ENCODE results near the gene LSM11.
A peak's percentile ranks its signal among the peaks of the same experiment; 100 is the strongest.

Gene LSM11

DNA sequence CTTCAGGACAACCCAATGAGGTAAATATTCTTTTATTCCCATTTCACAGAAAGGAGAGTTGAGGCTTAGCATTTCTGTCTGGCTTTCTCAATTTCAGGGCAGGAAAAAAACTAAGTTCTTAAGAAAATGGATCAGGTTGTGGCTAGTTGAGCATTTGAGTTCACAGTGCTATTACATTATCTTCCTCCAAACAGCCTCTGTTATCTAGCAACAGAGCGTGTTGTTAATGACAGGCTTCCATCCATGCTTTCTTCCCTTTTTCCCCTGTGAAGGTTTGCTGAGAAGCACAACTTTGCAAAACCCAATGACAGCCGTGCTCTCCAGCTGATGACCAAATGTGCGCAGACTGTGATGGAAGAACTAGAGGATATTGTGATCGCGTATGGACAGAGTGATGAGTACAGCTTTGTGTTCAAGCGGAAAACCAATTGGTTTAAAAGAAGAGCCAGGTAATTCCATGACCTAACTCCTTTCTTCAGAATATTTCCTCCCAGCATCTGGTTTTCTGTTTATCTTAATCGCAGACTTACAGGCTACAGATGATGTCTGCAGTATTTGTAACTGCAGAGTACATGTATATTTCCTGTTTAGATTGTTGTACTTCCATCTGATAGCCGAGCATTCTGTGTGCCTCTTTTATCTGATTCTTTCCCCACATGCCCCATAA is 10.8 kb upstream of the LSM11 start:
- no peak for DNase-seq (ENCODE audit: low read depth, low spot score)

DNA sequence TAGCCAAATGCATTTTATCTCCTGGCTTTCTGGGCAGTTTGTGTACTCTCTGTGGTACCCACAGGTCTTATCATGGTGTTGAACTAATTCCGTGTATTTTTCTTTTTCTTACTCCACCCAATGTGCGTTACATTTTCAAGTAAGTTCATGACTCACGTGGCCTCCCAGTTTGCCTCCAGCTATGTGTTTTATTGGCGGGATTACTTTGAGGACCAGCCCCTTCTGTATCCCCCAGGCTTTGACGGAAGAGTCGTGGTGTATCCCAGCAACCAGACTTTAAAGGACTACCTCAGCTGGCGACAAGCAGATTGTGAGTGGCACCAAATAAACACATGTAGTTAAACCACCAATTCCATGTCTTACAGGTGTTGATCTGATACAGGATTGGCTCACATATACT is 9.1 kb upstream of the LSM11 start:
- DNase-seq (ENCODE audit: low read depth, low spot score): no peak

DNA sequence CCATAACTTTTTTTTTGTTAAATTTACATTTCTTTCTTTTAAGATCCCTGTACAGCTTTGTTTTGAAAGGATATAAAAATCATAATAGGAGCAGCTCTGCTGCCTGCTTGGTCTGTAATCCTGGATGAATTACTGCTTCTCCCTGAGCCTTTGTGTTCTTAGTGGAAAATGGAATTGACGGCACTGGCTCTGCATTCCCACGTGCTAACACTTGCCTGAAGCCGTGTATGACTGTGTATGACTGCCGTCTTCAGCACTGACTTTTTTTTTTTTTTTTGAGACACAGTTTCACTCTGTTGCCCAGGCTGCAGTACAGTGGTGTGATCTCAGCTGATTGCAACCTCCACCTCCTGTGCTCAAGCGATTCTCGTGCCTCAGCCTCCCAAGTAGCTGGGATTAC is 7.5 kb upstream of the LSM11 start:
- no peak for DNase-seq (ENCODE audit: low read depth, low spot score)

DNA sequence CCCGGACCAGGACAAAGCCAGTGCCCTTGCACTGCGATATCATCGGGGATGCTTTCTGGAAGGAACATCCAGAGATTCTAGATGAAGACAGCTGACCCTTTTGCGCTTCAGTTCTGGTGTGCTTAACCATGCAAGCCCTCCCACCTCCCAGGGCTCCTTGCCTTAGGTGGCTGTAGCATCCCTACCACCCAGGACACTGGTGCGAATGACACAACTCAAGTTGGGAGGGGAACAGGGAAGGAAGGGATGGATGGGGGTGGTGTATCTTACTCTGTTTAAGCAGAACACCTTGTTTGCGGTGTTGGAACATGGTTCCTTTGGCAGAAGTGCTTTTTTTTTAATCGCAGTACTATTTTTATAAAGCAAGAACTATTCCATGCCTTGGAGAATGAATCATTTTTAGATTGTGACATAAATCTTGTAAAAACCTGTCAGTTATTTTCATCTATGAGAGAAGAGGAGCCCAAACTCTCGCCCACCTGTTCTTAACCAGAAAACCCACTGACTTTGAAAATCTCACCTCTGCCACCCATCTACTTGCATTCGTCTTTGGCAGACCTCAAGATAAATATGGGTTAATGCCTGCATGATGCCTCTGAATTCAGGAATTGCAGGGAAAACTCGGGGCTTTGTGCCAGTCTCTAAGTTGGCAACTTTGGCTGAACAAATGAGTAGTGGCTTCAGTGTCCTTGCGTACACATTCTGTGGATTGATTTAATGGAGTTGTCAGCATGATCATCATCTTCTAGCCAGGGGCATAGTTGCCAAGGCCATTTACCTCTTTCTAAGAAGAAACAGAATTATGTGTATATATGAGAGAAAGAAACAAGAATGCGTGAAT is 3.9 kb upstream of the LSM11 start:
- DNase-seq (ENCODE audit: low read depth, low spot score): no peak

DNA sequence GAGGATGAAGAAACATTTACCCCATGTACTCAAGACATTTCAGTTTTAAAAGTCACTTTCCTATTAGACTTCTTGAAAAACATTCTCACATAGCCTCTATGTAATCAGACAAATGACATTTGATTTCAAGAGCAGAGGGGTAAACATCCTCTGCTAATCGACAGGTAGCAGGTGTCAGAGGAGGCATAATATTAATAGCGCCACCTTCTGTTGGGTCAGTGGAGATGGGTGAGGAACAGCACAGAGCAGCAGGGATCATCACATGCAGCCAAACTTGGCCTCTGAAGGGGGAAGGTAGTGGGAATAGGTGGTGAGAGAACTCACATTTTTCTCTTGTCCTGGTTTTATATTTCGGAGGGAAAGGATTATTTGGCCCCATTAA is 3.3 kb upstream of the LSM11 start:
- peak; percentile 22 for DNase-seq (ENCODE audit: low read depth, low spot score)

- no peak for DNase-seq (ENCODE audit: low read depth, low spot score)
Measured at GRCh38 chr5:157741131-157741530, 2.4 kb upstream of the LSM11 start.

DNA sequence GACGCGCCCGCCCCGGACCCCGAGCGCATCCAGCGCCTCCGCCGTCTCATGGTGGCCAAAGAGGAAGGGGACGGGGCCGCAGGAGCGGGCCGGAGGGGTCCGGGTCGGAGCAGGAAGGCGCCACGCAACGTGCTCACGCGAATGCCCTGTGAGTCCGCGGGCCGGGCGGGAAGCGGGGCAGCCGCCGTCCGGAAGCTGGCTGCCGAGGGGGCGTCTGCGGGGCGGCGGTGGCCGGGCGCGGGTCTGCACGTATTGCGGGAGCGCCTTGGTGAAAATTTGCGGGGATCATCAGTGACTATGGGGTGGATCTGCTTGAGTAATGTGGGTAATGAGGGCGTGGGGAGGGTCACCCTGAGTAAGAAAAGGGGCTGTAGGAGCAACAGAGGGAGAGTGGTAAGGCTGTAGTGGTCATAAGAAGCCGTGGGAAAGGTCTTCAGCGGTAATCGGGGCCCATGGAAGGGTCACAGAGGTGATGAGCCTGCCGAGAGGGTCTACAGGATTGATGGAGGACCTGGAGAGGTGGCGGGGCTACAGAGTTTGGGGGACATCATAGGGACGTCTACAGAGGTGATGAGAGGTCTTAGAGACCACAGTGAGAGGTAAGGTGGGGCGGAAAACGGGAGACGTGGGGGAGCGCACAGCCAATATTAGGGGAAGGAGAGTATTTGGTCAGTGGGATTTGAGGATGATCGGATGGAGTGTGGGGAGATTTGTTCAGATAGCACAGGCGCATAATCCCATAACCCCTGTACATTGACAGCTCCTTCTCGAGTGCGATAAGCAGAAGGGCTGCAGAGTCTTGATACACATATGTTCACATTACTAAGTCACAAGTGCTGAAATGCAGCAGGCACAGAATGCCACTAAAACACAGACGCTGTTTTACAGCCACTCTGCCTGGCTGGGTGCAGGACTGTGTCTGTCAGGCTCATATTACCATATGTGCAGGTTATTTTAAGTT is 819 bp downstream of the LSM11 start:
- peak; percentile 41 for DNase-seq (ENCODE audit: low read depth, low spot score)

- DNase-seq (ENCODE audit: low read depth, low spot score): no peak
Measured at GRCh38 chr5:157745041-157745456, 1.5 kb downstream of the LSM11 start.

- DNase-seq (ENCODE audit: low read depth, low spot score): no peak
Measured at GRCh38 chr5:157747173-157747740, 3.7 kb downstream of the LSM11 start.

DNA sequence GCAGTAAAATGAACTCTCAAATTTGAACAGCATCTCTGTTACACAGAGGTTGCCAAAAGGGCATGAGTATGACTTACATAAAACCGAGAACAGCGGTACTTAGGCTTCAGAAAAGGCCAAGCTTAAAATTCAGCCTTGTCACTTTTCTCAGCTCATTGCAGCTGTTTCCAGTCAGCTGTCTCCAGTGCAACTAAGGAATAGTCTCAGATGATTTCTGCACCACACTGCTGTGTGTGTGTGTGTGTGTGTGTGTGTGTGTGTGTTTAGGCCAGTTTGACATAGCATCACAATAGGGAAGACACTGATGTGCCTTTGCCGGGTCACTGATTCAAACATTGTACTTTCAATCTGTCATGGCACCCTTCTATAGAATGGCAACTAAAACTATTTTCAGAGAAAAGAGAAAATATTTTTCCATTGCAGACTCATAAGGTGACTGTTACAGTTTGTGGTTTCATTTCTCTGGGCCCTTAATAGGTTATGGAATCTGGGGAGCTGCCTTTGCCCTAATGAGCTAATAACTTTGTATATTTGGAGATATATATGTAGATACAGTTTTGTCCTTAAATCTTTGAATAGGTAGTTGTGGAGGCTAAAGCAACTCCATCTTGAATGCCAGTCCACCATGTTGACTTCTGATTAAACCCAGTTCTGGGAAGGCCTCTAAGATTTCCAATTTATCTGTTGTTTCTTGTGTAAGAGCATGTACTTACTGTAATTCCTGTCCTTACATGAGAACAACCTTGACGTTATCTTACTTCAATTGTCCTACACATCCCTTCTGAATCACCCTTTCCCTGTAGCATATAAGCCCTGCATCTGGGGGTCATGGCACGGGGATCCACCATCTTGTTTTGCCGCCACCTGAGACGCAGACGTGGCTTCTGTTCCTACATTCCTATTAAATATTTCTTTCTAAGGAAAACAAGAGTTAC is 4.5 kb downstream of the LSM11 start:
- no peak for DNase-seq (ENCODE audit: low read depth, low spot score)

DNA sequence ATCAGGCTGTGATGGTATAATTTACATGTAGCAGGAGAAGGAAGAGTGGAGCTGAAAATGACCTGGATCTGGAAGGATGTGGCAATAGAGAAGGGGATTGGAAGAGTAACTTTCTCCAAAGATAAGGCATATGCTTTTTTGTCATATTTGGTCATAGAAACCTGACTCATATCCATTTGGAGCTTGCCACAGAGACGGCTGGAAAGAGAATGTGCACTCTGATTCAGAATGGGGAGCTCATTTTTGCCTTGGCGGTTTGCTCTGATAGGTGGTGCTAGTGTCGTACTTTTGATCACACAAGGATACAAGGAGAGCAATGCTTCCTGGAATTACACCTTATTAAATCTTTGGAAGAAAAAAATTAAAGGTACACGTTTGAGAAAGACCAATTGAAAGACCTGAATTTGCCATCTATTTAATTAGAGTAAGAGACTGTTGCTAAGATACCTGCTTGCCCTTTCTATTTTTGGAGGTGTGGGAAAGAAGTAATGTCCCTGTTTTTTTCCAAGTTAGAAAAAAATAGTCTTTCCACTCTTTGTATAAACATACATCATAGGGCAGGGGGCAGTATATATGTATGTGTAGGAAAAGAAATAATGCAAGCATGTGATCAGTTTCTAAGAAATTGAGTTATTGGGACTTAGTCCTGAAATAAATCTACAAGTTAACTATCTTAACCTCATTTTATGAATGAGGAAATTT is 5.4 kb downstream of the LSM11 start:
- peak; percentile 60 for DNase-seq (ENCODE audit: low read depth, low spot score)

- DNase-seq (ENCODE audit: low read depth, low spot score): no peak
Measured at GRCh38 chr5:157749462-157749799, 5.9 kb downstream of the LSM11 start.

DNA sequence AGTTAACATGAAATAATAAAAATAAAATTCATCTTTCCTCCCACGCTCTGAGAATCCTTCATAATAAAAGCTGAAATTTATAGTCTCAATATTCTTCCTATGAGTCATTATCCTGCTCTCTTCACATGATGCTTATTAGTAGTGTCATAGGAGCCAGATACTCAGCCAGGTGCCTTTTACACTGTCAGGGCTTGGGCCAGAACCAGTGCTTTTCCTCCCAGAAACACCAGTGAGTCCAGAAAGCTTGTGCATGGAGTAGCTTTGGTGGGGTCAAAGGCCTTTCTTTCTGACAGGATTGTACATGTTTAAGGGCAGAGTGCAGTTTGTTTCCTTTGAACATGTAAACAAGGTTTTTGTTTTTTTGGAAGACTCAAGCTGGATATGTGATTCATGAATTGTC is 6.8 kb downstream of the LSM11 start:
- DNase-seq (ENCODE audit: low read depth, low spot score): no peak

DNA sequence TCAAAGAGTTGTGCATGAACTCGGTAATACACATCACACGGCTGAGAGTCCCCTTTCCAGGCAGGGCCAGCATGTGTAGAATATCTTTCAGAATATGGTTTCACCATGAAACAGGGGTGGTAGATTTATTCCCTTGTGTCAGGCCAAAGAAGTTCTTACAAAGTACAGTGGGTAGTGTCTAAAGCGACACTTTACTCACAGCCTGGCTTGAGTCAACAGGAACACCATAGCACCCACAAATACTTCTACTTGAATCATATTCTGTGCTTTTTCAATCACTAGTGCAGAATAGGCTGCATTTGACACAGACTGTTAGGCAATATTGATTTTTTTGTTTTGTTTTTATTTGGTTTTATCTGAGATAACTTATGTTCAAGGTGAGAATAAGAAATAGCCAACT is 12.6 kb downstream of the LSM11 start:
- no peak for DNase-seq (ENCODE audit: low read depth, low spot score)

GRCh38 chr5:157758706-157759105 is 15.2 kb downstream of the LSM11 start:
- no peak for DNase-seq (ENCODE audit: low read depth, low spot score)

- peak; percentile 78 for DNase-seq (ENCODE audit: low read depth, low spot score)
Measured at GRCh38 chr5:157761690-157762621, 18.4 kb downstream of the LSM11 start.

DNA sequence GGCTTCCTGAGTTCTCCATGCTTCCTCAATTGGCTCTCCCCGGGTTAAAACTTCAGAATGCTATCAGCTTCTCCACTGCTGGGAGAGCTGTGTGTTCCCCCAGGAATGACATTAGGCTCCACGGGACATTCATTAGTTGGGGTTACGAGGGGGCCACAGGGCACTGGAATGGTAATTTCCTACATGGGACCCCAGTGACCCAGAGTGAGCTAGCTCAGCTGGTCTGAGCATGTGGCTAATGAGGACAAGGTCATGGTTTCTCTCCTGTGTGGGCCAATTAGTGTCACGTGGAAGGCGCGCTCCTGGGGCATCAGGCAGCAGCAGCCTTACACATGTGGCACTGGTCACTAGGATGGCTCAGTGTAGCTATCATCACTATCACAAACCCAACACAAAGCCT is 21.0 kb downstream of the LSM11 start:
- DNase-seq (ENCODE audit: low read depth, low spot score): no peak

- no peak for DNase-seq (ENCODE audit: low read depth, low spot score)
Measured at GRCh38 chr5:157766442-157766841, 22.9 kb downstream of the LSM11 start.

DNA sequence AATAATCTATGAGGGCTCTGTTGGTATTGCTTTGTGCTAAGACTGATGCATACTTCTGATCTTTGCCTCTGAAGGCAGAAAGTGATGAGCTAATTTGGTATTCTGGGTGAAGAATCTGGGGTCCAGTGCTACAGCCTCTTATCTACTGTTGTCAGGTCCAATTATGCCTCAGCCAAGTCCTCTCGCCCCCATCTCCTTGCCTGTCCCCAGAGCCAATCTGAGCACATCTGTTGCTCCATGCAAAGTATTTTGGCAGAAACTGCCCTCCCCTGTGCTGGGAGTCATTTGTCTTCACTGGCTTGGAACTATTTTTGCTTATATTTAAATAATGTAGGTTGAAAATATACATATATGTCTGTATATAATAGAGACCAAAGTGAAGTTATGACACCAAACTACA is 23.4 kb downstream of the LSM11 start:
- no peak for DNase-seq (ENCODE audit: low read depth, low spot score)

All from astrocyte of the hippocampus (primary cell).